HCT116 (cell line): Measurements from ENCODE around the gene ACSL4. TPM values are rescaled to one million over a fixed set of nuclear protein-coding genes. Genes with fewer than 3 reads are reported as not detected.

ENCODE experiments used
- ATAC-seq: fragments of 200-7000 bp; cut with Tn5 transposase; 2 replicates; pipeline ENCODE4 v1.9.1; 2020; ENCODE audit warnings: mild to moderate bottlenecking, moderate library complexity
- BruUV-seq: library from RNA; stranded (reverse); fragments of 400-500 nt; replicated peaks from 2 replicates; lab custom pipeline; 2021; lab: Mats Ljungman, UMichigan
- CTCF ChIA-PET: fragments of 300-600 bp; sonication (Branson Sonifier 250); formaldehyde crosslinking; loops from one replicate; lab custom pipeline; 2021; ENCODE audit warnings: antibody characterized with exemption; lab: Charles Lee
- POLR2A ChIA-PET: fragments of 300-600, 350-600 bp; sonication (Branson Sonifier 250); formaldehyde crosslinking; loops from one replicate; lab custom pipeline; 2021; ENCODE audit warnings: antibody characterized with exemption; lab: Charles Lee
- RAD21 ChIA-PET, 2 experiments: fragments of 300-600 bp; sonication (Branson Sonifier 250); formaldehyde crosslinking; loops; one replicate each; lab custom pipeline; 2023; ENCODE audit warnings: low total read pairs in 2 of 2; ENCODE audit not compliant: uncharacterized antibody in 2 of 2, unreplicated experiment in 2 of 2, low non-redundant PET in 1 of 2; lab: Charles Lee
- DNase-seq: peaks from one replicate; pipeline ENCODE4 v3.0.0-alpha.2; 2010; ENCODE audit warnings: low read depth, low spot score
- H2AFZ ChIP-seq: fragments of 200-600 bp; shearing (Covaris generic), sonication (generic); 2 replicates; pipeline ENCODE4 v1.6.1; 2017; ENCODE audit warnings: low read depth, mixed run types, mixed read lengths, antibody characterized with exemption, low read length; ENCODE audit not compliant: poor library complexity, severe bottlenecking
- H3K27ac ChIP-seq: 2 replicates; pipeline ENCODE4 v1.5.1; 2012; ENCODE audit warnings: low read depth, low read length
- H3K27me3 ChIP-seq: fragments of 200-600 bp; sonication (generic); 2 replicates; pipeline ENCODE4 v1.6.1; 2016; ENCODE audit warnings: mixed run types, low read length, mixed read lengths; ENCODE audit not compliant: insufficient read depth
- H3K36me3 ChIP-seq, 2 experiments: fragments of 200-500 bp in 1 of 2; fragments of 200-600 bp in 1 of 2; sonication (Bioruptor generic) in 1 of 2; sonication (generic) in 1 of 2; 2 replicates each; pipeline versions ENCODE4 v1.5.1 to v1.6.1; 2014 to 2016; ENCODE audit warnings: low read length in 2 of 2, inconsistent platforms in 1 of 2, mixed read lengths in 1 of 2, mixed run types in 1 of 2; ENCODE audit not compliant: insufficient read depth in 2 of 2, control insufficient read depth in 1 of 2
- H3K4me1 ChIP-seq, 2 experiments: fragments of 200-600 bp in 1 of 2; sonication (generic) in 1 of 2; 2 replicates each; pipeline versions ENCODE4 v1.5.1 to v1.6.1; 2012 to 2017; ENCODE audit warnings: low read length in 2 of 2, inconsistent platforms in 1 of 2, mild to moderate bottlenecking in 1 of 2, mixed read lengths in 1 of 2, mixed run types in 1 of 2, moderate library complexity in 1 of 2; ENCODE audit not compliant: insufficient read depth in 2 of 2, control insufficient read depth in 1 of 2
- H3K4me2 ChIP-seq: fragments of 200-600 bp; sonication (generic); 2 replicates; pipeline ENCODE4 v1.6.1; 2017; ENCODE audit warnings: mixed run types, low read length, mixed read lengths
- H3K4me3 ChIP-seq, 2 experiments: fragments of 200-600 bp in 1 of 2; sonication (generic) in 1 of 2; replicated peaks in 1 of 2; 2 replicates each; pipeline ENCODE4 v1.5.1; 2011 to 2016; ENCODE audit warnings: low read length in 2 of 2, control low read depth in 1 of 2, low read depth in 1 of 2, mild to moderate bottlenecking in 1 of 2, mixed read lengths in 1 of 2, mixed run types in 1 of 2
- H3K79me2 ChIP-seq: fragments of 200-600 bp; sonication (generic); 2 replicates; pipeline ENCODE4 v1.6.1; 2017; ENCODE audit warnings: mild to moderate bottlenecking, mixed run types, low read length, moderate library complexity, mixed read lengths; ENCODE audit not compliant: insufficient read depth
- H3K9ac ChIP-seq: fragments of 200-600 bp; sonication (generic); 2 replicates; pipeline ENCODE4 v1.6.1; 2016; ENCODE audit warnings: low read length, mixed read lengths
- H3K9me2 ChIP-seq: fragments of 200-600 bp; sonication (generic), shearing (Covaris generic); 2 replicates; pipeline ENCODE4 v1.6.1; 2017; ENCODE audit warnings: mixed run types, mild to moderate bottlenecking, moderate library complexity; ENCODE audit not compliant: insufficient read depth
- H3K9me3 ChIP-seq, 2 experiments: fragments of 200-500 bp in 1 of 2; fragments of 200-600 bp in 1 of 2; sonication (Bioruptor generic) in 1 of 2; sonication (generic) in 1 of 2; 2 replicates each; pipeline ENCODE4 v1.6.1; 2014 to 2017; ENCODE audit warnings: low read length in 2 of 2, mixed read lengths in 2 of 2, inconsistent platforms in 1 of 2, low read depth in 1 of 2, mild to moderate bottlenecking in 1 of 2, mixed run types in 1 of 2, moderate library complexity in 1 of 2; ENCODE audit not compliant: control insufficient read depth in 1 of 2, insufficient read depth in 1 of 2
- H4K20me1 ChIP-seq: fragments of 200-600 bp; sonication (generic), shearing (Covaris generic); 2 replicates; pipeline ENCODE4 v1.6.1; 2017; ENCODE audit warnings: mixed run types, mild to moderate bottlenecking, moderate library complexity; ENCODE audit not compliant: insufficient read depth
- CBX3 ChIP-seq: IDR thresholded peaks from 2 replicates; pipeline ENCODE4 v1.6.1; 2012; ENCODE audit warnings: low read depth
- CEBPB ChIP-seq: IDR thresholded peaks from 2 replicates; pipeline ENCODE4 v1.6.1; 2012; ENCODE audit warnings: low read depth
- EGR1 ChIP-seq: IDR thresholded peaks from 2 replicates; pipeline ENCODE4 v1.6.1; 2012; ENCODE audit warnings: low read depth
- FOSL1 ChIP-seq: IDR thresholded peaks from 2 replicates; pipeline ENCODE4 v1.6.1; 2012; ENCODE audit warnings: low read depth
- JUND ChIP-seq: IDR thresholded peaks from 2 replicates; pipeline ENCODE4 v1.6.1; 2012
- POLR2A ChIP-seq: IDR thresholded peaks from 2 replicates; pipeline ENCODE4 v1.7.0; 2011; ENCODE audit warnings: borderline replicate concordance; ENCODE audit not compliant: insufficient read depth, insufficient read length; ENCODE audit errors: extremely low read depth
- POLR2AphosphoS5 ChIP-seq: IDR thresholded peaks from 2 replicates; pipeline ENCODE4 v1.6.1; 2011; ENCODE audit warnings: mild to moderate bottlenecking, low read depth, low read length, moderate library complexity
- RAD21 ChIP-seq: IDR thresholded peaks from 2 replicates; pipeline ENCODE4 v1.6.1; 2012; ENCODE audit warnings: low read depth, mild to moderate bottlenecking
- SIN3A ChIP-seq: IDR thresholded peaks from 2 replicates; pipeline ENCODE4 v1.6.1; 2012; ENCODE audit warnings: low read depth
- SP1 ChIP-seq: IDR thresholded peaks from 2 replicates; pipeline ENCODE4 v1.6.1; 2012; ENCODE audit warnings: low read depth
- TCF7L2 ChIP-seq: IDR thresholded peaks from 2 replicates; pipeline ENCODE4 v1.7.0; 2011; ENCODE audit warnings: borderline replicate concordance, inconsistent platforms; ENCODE audit not compliant: insufficient read depth, insufficient read length; ENCODE audit errors: extremely low read depth
- YY1 ChIP-seq: IDR thresholded peaks from 2 replicates; pipeline ENCODE4 v1.6.1; 2011; ENCODE audit warnings: low read length, low read depth, moderate library complexity, mild to moderate bottlenecking; ENCODE audit not compliant: insufficient replicate concordance; ENCODE audit errors: extremely low read depth
- intact Hi-C: fragments of 100-400 bp; cut with micrococcal nuclease; formaldehyde crosslinking; loops from 2 replicates; pipeline ENCODE4 v1.10.0; 2022
- total RNA-seq: library from RNA; stranded (reverse); gene quantifications from one replicate; pipeline ENCODE4 v1.2.1, GENCODE V29; 2021; ENCODE audit not compliant: unreplicated experiment
- TF ChIP-seq, protein P1 (sequence below): IDR thresholded peaks from 2 replicates; pipeline ENCODE4 v1.6.1; 2011; ENCODE audit warnings: mild to moderate bottlenecking, low read length, moderate library complexity; ENCODE audit not compliant: insufficient replicate concordance; ENCODE audit errors: extremely low read depth
- TF ChIP-seq, protein P2 (sequence below): IDR thresholded peaks from 2 replicates; pipeline ENCODE4 v1.6.1; 2012
- TF ChIP-seq, protein P3 (sequence below): IDR thresholded peaks from 2 replicates; pipeline ENCODE4 v1.6.1; 2012
- TF ChIP-seq, protein P4 (sequence below), 3 experiments: fragments of 200-600 bp in 1 of 3; sonication (generic) in 1 of 3; IDR thresholded peaks in 2 of 3; conservative IDR thresholded peaks in 1 of 3; 2 replicates each; pipeline ENCODE4 v1.5.1; 2012 to 2017; ENCODE audit warnings: low read depth in 2 of 3, low read length in 2 of 3, antibody characterized with exemption in 1 of 3, borderline replicate concordance in 1 of 3, control low read depth in 1 of 3, mild to moderate bottlenecking in 1 of 3, mixed read lengths in 1 of 3, mixed run types in 1 of 3, moderate library complexity in 1 of 3; ENCODE audit not compliant: insufficient read depth in 1 of 3

ACSL4 gene
- total RNA-seq, 1 experiment from 2014 or later: 50.5 TPM

DNA sequence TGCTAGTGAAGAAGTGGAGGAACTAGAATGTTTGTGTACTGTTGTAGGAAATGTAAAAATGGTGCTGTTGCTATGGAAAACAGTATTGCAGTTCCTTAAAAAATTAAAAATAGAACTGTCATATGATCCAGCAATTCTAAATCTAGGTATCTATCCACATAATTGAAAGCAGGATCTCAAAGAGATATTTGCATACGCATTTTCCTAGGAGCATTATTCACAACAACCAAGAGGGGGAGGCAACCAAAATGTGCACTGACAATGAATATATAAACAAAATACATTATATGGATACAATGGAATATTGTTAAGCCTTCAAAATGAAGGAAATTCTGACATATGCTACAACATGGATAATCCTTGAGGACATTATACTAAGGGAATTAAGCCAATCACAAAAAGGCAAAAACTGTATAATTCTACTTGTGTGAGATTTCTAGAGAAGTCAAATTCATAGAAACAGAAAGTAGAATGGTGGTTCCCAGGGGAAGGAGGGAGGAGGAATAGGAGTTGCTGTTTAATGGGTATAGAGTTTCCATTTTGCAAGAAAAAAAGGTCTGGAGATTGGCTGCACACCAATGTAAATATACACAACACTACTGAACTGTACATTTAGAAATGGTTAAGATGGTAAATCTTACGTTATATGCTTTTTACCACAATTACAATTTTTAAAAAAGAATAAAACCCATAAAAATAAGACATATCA, 72.5 kb downstream of the ACSL4 start:
- H3K27me3 ChIP-seq: no peaks in the 10 kb centered on the region
- POLR2A ChIA-PET: no interaction called here
- DNase-seq (no peak), ATAC-seq (no peak)
- RAD21 ChIA-PET: no interaction called here
- H2AFZ ChIP-seq: no peak overlapping the region
- no peak overlapping the region for H3K27ac ChIP-seq
- H3K36me3 ChIP-seq: peaks cover 0 to 6% of the 10 kb centered on the region in 2 experiments; a peak in 2 of 4 replicates
- no peaks in the 10 kb centered on the region for H4K20me1 ChIP-seq
- H3K4me2 ChIP-seq: no peak overlapping the region
- TF ChIP-seq POLR2AphosphoS5: no peak
- TF ChIP-seq, protein P1, sequence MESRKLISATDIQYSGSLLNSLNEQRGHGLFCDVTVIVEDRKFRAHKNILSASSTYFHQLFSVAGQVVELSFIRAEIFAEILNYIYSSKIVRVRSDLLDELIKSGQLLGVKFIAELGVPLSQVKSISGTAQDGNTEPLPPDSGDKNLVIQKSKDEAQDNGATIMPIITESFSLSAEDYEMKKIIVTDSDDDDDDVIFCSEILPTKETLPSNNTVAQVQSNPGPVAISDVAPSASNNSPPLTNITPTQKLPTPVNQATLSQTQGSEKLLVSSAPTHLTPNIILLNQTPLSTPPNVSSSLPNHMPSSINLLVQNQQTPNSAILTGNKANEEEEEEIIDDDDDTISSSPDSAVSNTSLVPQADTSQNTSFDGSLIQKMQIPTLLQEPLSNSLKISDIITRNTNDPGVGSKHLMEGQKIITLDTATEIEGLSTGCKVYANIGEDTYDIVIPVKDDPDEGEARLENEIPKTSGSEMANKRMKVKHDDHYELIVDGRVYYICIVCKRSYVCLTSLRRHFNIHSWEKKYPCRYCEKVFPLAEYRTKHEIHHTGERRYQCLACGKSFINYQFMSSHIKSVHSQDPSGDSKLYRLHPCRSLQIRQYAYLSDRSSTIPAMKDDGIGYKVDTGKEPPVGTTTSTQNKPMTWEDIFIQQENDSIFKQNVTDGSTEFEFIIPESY: no peak
- no peak for TF ChIP-seq POLR2A
- no peak for TF ChIP-seq CEBPB
- TF ChIP-seq EGR1: no peak
- TF ChIP-seq SP1: no peak
- TF ChIP-seq YY1: no peak
- no TSS peak for BruUV-seq
- intact Hi-C loops: no loop called here
- H3K79me2 ChIP-seq: no peaks in the 10 kb centered on the region
- CTCF ChIA-PET: interaction anchor here (1.0 kb wide), 1 partner anchor 25 kb away, joined by 3 read pairs; no protein-coding TSS in a partner anchor
- H3K9ac ChIP-seq: no peak overlapping the region
- H3K4me3 ChIP-seq: no peak overlapping the region
- no peaks in the 10 kb centered on the region for H3K9me3 ChIP-seq
- H3K9me2 ChIP-seq: no peaks in the 10 kb centered on the region
- H3K4me1 ChIP-seq: no peaks in the 10 kb centered on the region

DNA sequence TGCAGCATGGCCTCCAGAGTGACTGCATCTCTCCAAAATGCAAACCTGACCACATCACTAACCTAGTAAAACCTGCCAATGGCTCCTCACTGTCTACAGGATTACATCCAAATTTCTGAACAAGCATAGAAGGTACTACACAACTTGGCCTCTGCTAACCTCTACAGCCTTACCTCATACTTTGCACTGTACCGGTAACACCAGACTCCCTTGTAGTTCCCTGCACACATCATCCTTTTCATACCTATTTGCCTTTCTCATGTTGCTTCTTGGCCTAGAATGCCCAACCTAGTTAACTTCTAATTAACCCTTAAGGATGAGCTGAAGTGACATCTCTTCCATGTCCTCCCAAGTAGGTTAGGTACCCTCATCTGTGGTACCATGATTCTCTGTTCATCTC, 74.7 kb downstream of the ACSL4 start:
- Histone ChIP-seq H3K9ac (no peak overlapping the region), H3K9me2 (no peaks in the 10 kb centered on the region), H3K27ac (no peak overlapping the region), H3K79me2 (no peaks in the 10 kb centered on the region), H2AFZ (no peak overlapping the region), H4K20me1 (no peaks in the 10 kb centered on the region), H3K9me3 (no peaks in the 10 kb centered on the region), H3K4me1 (no peaks in the 10 kb centered on the region), H3K4me2 (no peak overlapping the region), H3K36me3 (peaks cover 0 to 6% of the 10 kb centered on the region in 2 experiments; a peak in 2 of 4 replicates), H3K27me3 (no peaks in the 10 kb centered on the region), H3K4me3 (no peak overlapping the region)
- TF ChIP-seq SIN3A (no peak), FOSL1 (no peak), RAD21 (no peak), CBX3 (no peak), CEBPB (no peak), TCF7L2 (no peak), POLR2AphosphoS5 (no peak), JUND (no peak), YY1 (no peak)
- TF ChIP-seq, protein P2, sequence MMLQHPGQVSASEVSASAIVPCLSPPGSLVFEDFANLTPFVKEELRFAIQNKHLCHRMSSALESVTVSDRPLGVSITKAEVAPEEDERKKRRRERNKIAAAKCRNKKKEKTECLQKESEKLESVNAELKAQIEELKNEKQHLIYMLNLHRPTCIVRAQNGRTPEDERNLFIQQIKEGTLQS: no peak
- TF ChIP-seq, protein P3, sequence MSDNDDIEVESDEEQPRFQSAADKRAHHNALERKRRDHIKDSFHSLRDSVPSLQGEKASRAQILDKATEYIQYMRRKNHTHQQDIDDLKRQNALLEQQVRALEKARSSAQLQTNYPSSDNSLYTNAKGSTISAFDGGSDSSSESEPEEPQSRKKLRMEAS: no peak
- TF ChIP-seq, protein P4, sequence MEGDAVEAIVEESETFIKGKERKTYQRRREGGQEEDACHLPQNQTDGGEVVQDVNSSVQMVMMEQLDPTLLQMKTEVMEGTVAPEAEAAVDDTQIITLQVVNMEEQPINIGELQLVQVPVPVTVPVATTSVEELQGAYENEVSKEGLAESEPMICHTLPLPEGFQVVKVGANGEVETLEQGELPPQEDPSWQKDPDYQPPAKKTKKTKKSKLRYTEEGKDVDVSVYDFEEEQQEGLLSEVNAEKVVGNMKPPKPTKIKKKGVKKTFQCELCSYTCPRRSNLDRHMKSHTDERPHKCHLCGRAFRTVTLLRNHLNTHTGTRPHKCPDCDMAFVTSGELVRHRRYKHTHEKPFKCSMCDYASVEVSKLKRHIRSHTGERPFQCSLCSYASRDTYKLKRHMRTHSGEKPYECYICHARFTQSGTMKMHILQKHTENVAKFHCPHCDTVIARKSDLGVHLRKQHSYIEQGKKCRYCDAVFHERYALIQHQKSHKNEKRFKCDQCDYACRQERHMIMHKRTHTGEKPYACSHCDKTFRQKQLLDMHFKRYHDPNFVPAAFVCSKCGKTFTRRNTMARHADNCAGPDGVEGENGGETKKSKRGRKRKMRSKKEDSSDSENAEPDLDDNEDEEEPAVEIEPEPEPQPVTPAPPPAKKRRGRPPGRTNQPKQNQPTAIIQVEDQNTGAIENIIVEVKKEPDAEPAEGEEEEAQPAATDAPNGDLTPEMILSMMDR (IDR thresholded peaks at IDR 0.05 in 2 of 3, conservative IDR thresholded peaks at IDR 0.05 in 1 of 3; ENCODE audit: borderline replicate concordance in 1 of 3, insufficient read depth in 1 of 3, low read depth in 2 of 3, low read length in 2 of 3): no peak
- intact Hi-C loops: no loop called here
- ChIA-PET CTCF (no interaction called here), POLR2A (no interaction called here), RAD21 (no interaction called here)
- no TSS peak for BruUV-seq
- DNase-seq (no peak), ATAC-seq (no peak)
